Hematopoietic multipotent progenitor cell treated with erythropoietin and hydrocortisone succinate and interleukin-3 and kit ligand, for 15 days (in vitro differentiated cells): Measurements from ENCODE around the gene COX10.
"Not testable (repeated sequence)": the region's sequence is repeated elsewhere in the genome, so short reads cannot be mapped to it uniquely, and the experiment has no call there.

Experiments
- DNase-seq: peaks from one replicate; pipeline ENCODE4 v3.0.0-alpha.2; 2015; ENCODE audit warnings: low spot score

Gene COX10

DNA sequence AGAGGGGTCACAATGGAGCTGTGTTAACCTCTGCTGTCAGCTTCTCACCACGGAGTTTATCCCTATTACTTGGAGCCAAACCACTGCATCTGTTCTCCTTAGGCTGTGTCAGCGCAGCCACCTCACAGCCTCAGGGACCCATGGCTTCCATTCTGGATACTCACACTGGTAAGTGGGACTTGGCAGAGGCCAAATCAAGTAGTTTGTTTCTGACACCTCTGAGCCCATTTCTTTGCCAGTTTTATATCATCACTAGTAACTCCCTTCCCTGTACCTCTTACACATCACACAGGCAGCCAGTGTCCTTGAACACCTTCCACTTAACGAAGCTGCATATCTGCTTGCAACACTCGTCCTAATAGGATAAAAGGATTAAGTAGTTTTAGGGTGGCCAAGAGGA is 108.5 kb downstream of the COX10 start:
- not testable (repeated sequence) for DNase-seq

GRCh38 chr17:14179951-14180350 is 110.6 kb downstream of the COX10 start:
- DNase-seq: not testable (repeated sequence)

DNA sequence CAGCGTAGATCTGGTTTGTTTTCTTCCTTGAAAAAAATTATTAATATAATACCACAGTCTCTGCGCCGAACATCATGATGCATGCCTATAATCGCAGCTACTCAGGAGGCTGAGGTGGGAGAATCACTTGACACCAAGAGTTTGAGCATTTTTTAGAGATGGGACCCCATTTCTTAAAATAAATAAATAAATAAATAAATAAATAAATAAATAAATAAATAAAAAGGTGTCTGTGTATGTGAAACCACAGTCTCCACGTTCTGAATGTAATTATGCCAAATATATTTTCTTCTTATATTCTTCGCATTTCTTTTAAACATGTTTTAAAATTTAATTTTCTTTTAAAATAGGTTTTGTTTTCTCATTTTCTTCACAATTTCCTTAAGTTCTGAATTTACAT is 112.8 kb downstream of the COX10 start:
- DNase-seq: not testable (repeated sequence)

GRCh38 chr17:14184536-14184935 is 115.2 kb downstream of the COX10 start:
- not testable (repeated sequence) for DNase-seq

- not testable (repeated sequence) for DNase-seq
Measured at GRCh38 chr17:14186443-14186842, 117.1 kb downstream of the COX10 start.

- not testable (repeated sequence) for DNase-seq
Measured at GRCh38 chr17:14190774-14191173, 121.5 kb downstream of the COX10 start.

DNA sequence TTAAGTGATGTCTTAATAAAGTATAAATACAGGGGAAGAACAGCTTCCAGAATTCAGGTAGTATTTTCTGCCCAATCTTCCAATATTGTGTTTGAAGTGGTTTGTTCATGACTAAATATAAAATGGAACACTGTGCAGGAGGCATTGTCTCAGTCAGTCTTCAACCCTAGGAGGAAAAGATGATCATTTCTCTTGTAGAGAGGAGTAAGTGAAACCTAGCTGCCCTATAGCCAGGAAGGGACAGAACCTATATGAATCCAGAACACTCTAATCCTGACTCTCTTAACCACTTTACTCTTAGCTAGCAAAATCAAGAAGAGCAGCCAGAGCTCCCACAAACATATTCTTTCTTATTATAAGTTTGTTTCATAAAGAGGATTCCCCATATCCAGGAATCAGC is 122.2 kb downstream of the COX10 start:
- DNase-seq: not testable (repeated sequence)

GRCh38 chr17:14192039-14192438 is 122.7 kb downstream of the COX10 start:
- DNase-seq: not testable (repeated sequence)

DNA sequence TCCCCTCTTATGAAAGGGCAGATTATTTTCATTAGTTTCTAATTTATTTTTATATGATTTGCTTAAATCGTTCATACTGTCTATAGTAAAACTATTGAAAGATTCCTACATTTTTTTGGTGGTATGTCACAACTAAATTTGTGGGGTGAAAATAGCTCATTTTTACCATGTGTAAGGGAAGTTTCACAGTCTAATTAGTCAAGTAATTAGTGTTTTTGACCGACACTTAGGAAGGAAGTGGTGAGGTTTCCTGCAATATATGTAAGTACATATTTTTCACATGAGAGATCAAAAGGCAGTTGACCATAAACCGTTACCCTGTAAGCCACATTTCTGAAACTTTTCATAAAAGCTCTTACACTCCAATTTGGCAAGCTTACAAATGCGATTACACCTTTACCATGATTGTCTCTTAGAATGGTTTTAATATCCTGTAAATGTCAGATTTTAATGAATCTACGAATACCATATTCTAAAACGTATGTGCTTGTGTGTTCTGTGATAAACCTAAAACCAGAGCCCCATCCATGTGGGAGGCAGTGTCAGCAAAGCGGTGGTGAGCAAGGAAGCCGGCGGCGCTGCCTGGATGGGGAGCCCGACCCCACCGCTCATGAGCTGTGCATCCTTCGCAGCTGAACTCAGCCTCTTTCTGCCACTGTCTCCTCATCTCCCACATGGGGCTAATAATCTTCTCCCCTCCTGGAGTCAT is 123.5 kb downstream of the COX10 start:
- not testable (repeated sequence) for DNase-seq

DNA sequence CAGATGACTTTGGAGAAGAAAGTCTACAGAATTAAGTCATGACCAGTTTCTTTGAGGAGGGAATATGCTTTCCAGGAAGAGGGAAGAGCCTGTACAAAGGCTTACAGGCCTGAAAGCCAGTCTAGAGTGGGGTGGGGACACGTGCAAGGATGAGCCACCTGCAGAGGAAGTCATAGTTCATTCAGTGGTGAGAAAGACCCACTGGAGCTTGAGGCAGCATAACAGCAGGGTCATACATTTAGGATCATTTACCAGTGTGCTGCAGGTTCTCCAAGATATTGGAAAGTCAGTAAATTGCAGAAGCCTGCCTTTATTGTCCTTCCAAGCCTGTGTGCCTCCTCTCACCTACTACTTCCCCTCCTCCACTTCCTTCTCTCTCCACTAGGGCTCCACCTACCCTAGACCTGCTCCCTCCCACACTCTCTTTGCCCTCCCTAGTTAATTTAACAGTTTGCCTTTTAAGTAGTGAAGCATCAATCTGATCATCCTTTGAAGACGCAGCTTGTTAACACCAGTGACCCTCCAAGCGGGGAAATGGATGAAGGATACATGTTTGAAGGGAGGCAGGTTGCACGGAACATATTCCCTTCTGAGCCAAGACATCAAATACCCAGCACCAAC is 127.2 kb downstream of the COX10 start:
- no peak for DNase-seq

- no peak for DNase-seq
Measured at GRCh38 chr17:14197057-14197456, 127.8 kb downstream of the COX10 start.

DNA sequence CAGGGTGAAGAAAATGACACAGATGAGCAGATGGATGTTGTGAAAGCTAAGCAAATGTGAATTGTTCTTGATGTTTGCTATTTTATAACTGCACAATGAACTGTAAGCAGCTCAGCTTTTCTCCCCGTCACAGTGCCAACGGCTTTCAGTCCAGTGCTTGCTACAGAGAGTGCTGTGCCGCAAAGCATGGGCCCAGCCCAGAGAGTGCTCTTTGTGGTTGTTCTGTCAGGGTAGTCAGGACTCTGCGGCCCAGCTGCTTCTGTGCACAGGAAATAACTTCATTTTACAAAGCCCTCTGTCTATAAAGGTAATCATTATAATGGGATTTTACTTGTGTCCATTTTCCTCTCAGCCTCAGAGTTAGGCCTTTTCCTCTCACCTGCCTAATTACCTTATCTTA is 128.3 kb downstream of the COX10 start:
- no peak for DNase-seq

- no peak for DNase-seq
Measured at GRCh38 chr17:14198013-14198412, 128.7 kb downstream of the COX10 start.

DNA sequence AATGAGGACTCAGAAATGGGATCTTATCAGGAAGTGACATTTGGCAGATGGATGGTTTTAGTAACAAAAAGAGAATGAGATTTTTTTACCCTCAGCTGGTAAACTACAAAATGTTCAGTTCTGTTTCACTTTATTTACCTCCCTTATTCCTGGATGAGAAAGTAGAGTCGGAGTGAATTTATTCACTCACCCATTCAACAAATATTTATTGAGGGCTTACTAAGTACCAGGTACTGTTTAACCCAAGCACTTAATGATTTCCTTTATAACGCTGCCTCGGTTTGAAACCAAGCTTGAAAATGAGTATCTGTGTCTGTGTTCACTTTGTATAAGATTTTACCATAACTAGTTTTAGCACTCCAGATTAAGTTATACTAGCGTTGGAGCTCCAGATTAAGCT is 129.3 kb downstream of the COX10 start:
- no peak for DNase-seq

DNA sequence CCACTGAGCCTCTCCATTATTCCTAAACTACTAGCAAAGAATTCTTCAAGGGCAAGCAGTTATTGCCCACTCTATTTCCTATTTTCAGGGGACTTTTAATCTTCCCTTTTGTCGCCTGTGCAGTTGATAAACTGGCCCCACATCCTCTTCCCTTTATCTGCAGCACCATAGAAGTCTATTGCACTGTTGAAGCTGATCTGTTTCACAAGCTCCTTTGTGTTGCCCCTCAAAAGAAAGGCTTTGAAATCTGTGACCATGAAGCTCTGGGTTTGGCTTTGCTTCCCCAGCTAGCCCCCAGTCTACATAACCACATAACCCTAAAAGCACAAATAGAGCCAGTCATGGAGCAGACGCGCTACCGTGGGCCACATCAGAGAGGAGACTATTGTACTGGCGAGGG is 130.3 kb downstream of the COX10 start:
- no peak for DNase-seq

- no peak for DNase-seq
Measured at GRCh38 chr17:14200354-14200753, 131.1 kb downstream of the COX10 start.

DNA sequence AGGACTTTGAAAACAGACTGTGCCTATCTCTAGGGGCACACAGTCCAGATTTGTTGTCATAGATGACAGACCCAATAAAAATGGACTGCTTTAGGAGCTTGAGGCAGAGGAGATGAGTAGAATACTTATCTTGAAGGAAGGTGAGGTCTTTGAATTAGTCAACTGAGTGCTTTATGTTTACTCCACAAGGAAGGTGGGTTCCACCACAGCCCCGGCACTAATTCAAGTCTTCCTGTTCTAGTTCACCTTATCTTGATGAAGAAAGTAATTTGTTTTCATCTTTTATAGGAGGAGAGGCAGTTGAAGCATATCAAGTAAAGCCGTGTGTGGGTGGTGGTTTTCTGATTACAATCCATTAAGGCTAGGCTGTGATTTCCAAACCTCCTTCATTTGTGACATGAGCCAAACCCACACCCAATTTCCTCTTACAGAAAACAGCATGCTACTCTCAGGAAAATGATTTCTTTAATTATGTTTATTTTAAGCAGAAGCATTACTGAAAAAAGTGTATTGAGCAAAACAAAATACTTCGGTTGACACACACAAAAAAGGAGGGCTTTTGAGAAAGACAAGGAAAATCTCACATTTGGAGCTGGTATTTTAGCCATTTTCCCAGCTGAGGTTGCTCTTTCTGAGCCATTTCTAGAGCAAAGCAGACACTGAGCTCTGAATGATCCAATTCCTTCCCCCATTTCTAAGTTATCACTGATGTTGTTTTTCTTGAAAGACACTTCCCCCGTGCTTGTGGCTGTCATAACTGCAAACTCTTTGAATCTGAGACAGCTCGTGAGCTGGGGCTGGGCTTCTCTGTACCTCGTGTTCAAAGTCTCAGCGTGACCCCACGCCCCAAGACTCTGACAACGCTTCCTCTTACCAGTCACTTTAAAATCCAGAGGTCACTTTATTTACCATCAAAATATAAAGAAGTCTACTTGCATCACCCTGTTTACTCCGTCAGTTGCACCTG is 132.0 kb downstream of the COX10 start:
- no peak for DNase-seq

- DNase-seq: no peak
Measured at GRCh38 chr17:14201988-14202380, 132.7 kb downstream of the COX10 start.

DNA sequence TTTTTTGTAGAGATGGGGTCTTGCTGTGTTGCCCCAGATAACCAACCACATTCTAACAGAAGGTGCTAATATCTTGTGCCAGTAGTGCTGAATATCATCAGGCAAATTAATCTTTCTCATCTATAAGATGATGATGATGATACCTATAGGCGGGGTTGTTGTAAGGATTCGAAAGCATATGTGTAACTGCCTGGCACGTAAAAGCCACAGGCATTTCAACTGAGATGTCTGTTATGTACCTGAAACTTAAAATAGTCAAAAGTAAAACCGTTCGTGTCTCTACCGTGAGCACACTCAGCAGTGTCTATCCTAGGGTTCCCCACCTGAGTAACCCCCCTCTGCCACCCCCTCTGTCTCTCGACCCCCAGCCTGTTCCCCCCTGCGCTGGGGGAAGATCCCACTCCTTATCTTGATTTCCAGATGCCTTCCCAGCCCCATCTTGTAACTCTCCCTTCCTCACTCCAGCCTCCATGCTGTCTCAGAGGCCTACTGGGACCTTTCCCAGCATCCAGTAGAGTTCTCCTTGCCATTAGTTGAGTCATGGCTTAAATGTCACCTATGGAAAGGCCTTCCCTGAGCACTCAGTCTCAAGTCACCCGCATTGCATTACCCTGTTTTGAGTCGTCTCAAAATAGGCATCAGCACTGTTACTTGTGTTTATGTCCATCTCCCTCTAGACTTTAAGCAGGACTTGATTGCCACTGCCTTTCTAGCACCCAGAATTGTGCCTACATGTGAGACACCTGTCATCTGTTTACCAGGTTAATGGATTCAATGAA is 133.3 kb downstream of the COX10 start:
- no peak for DNase-seq

DNA sequence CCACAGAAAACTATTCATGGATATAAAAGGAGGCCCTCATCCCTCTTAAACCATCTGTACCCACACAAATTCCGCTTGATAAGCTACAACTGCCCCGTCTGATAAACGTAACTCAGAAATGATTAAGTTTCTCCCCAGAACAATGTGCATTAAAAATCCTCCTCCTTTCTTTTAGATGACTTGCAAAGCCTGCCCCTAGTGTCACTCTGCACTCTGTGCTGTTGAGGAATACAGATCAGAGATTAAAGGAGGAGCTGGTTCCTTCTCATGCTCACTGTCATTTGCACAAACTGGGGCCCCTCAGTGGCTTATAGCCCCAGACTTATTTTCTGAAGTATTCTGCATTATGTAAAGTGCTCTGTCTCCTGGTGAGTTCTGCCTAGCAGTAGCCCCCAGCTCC is 134.1 kb downstream of the COX10 start:
- peak; percentile 27 for DNase-seq

- DNase-seq: peak; percentile 53
Measured at GRCh38 chr17:14204084-14204483, 134.8 kb downstream of the COX10 start.

GRCh38 chr17:14204546-14204945 is 135.2 kb downstream of the COX10 start:
- DNase-seq: no peak
